LNCaP clone FGC (cell line): Measurements from ENCODE around the gene ECM1.
A peak's percentile ranks its signal among the peaks of the same experiment; 100 is the strongest.

Experiments used
- DNase-seq: peaks from one replicate; pipeline ENCODE4 v3.0.0-alpha.2; 2011; ENCODE audit warnings: low read depth
- H3K4me3 ChIP-seq: 2 replicates; pipeline ENCODE4 v1.5.1; 2011; ENCODE audit warnings: mild to moderate bottlenecking, low read depth, low read length, control low read depth
- CTCF ChIP-seq: IDR thresholded peaks from 2 replicates; pipeline ENCODE4 v1.5.1; 2012; ENCODE audit warnings: mild to moderate bottlenecking; ENCODE audit not compliant: control insufficient read depth, insufficient read depth; ENCODE audit errors: extremely low read depth

Gene ECM1

GRCh38 chr1:150507912-150508864 is at the start of gene ECM1:
ECM1 (plus strand) TSS chr1:150508109; CDS start chr1:150508210, 101 bp downstream.
- no peak for TF ChIP-seq CTCF
- no peak within 1 kb of the TSS for H3K4me3 ChIP-seq
- DNase-seq: no peak

GRCh38 chr1:150464422-150464826 is 43.5 kb upstream of the ECM1 start:
- no peak overlapping the region for H3K4me3 ChIP-seq
- peak; percentile 33 for DNase-seq
- peak; percentile 72 for TF ChIP-seq CTCF

- H3K4me3 ChIP-seq: no peak overlapping the region
- TF ChIP-seq CTCF: no peak
Measured at GRCh38 chr1:150466964-150467363, 40.9 kb upstream of the ECM1 start.

GRCh38 chr1:150469291-150469690 is 38.6 kb upstream of the ECM1 start:
- DNase-seq: no peak
- no peak for TF ChIP-seq CTCF
- H3K4me3 ChIP-seq: no peak overlapping the region

More at GRCh38 chr1:150466964-150467363, 40.9 kb upstream of the ECM1 start:
- DNase-seq: no peak

- TF ChIP-seq CTCF: no peak
- DNase-seq: no peak
- H3K4me3 ChIP-seq: no peak overlapping the region
Measured at GRCh38 chr1:150472601-150473200, 35.2 kb upstream of the ECM1 start.

- peak; percentile 27 for DNase-seq
- H3K4me3 ChIP-seq: no peak overlapping the region
- TF ChIP-seq CTCF: no peak
Measured at GRCh38 chr1:150473659-150474058, 34.2 kb upstream of the ECM1 start.
